DMS114 treated with DMSO at 0.1 percent for 48 hours (cell line): ENCODE data around the gene PTRH1.

ENCODE experiments used
- DNase-seq: peaks from one replicate; lab custom pipeline; 2025; ENCODE audit not compliant: unreplicated experiment; lab: John Stamatoyannopoulos, UW

Gene PTRH1

GRCh38 chr9:127720031-127720864 is 4.8 kb upstream of the PTRH1 start:
- DNase-seq = no peak

- no peak for DNase-seq
Observed at GRCh38 chr9:127717766-127718165, 2.3 kb upstream of the PTRH1 start.

- no peak for DNase-seq
Observed at GRCh38 chr9:127716412-127716811, 949 bp upstream of the PTRH1 start.

GRCh38 chr9:127714951-127715469 is 453 bp downstream of the PTRH1 start:
- DNase-seq = no peak

GRCh38 chr9:127714020-127714750 is 1.3 kb downstream of the PTRH1 start:
- DNase-seq = no peak

GRCh38 chr9:127712867-127713266 is 2.6 kb downstream of the PTRH1 start:
- no peak for DNase-seq

- DNase-seq = no peak
Observed at GRCh38 chr9:127712371-127712770, 3.1 kb downstream of the PTRH1 start.

- no peak for DNase-seq
Observed at GRCh38 chr9:127711831-127712274, 3.6 kb downstream of the PTRH1 start.

GRCh38 chr9:127711226-127711701 is 4.2 kb downstream of the PTRH1 start:
- DNase-seq = no peak

- no peak for DNase-seq
Observed at GRCh38 chr9:127710204-127710783, 5.2 kb downstream of the PTRH1 start.

GRCh38 chr9:127708952-127709587 is 6.4 kb downstream of the PTRH1 start:
- no peak for DNase-seq

- DNase-seq = no peak
Observed at GRCh38 chr9:127707766-127708165, 7.7 kb downstream of the PTRH1 start.

GRCh38 chr9:127706836-127707241 is 8.6 kb downstream of the PTRH1 start, which contains the start of gene CFAP157:
Gene CFAP157 (plus strand): TSS chr9:127706988. CDS start chr9:127707032, 44 bp downstream.
- no peak for DNase-seq

GRCh38 chr9:127705577-127706379 is 9.7 kb downstream of the PTRH1 start:
- DNase-seq = no peak

- no peak for DNase-seq
Observed at GRCh38 chr9:127703289-127703946, 12.0 kb downstream of the PTRH1 start.

GRCh38 chr9:127700594-127701255 is 14.7 kb downstream of the PTRH1 start:
- no peak for DNase-seq

- no peak for DNase-seq
Observed at GRCh38 chr9:127700140-127700539, 15.3 kb downstream of the PTRH1 start.

GRCh38 chr9:127698985-127699670 is 16.3 kb downstream of the PTRH1 start:
- DNase-seq = peak; percentile 82
